ENCODE results near the gene ANGPTL8. TPM values are rescaled to one million over a fixed set of nuclear protein-coding genes. Genes with fewer than 3 reads are reported as not detected.

The ANGPTL8 gene
- total and polyA plus RNA-seq, 10 of the 15 experiments (the other 5 are each of a cell fraction or from before 2014, with no cell fraction given), result not detected

DNA sequence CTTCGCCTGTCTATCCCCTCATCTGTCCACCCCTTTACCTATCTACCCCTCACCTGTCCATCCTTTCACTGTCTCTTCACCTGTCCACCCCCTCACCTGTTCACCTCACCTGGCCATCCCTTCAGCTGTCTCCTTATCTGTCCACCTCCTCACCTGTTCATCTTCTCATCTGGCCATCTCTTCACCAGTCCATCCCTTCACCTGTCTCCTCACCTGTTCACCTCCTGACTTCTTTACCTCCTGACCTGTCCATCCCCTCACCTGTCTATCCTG is 28.8 kb upstream of the ANGPTL8 start:
- RAD21 ChIA-PET (ENCODE audit: unreplicated experiment), result no interaction called here
- no peaks in the 10 kb centered on the region; the same call in 2 of the 3 replicates for H3K9me3 ChIP-seq (replicated peaks; ENCODE audit: control insufficient read depth, insufficient read depth, low read length)
- H3K9ac ChIP-seq (ENCODE audit: control insufficient read depth, insufficient read depth, low read length), result no peak overlapping the region
- TF ChIP-seq CHD1 (IDR thresholded peaks at IDR 0.05; ENCODE audit: low read depth, low read length) (no peak), USF2 (IDR thresholded peaks at IDR 0.05; ENCODE audit: borderline replicate concordance, low read depth, low read length) (no peak), SMAD5 (IDR thresholded peaks at IDR 0.05; ENCODE audit: low read depth) (no peak), MTA2 (IDR thresholded peaks at IDR 0.05; ENCODE audit: low read depth) (no peak), PAX5 (IDR thresholded peaks at IDR 0.05; ENCODE audit: borderline replicate concordance, low read depth, low read length) (no peak), BACH1 (IDR thresholded peaks at IDR 0.05; ENCODE audit: borderline replicate concordance) (no peak), MEF2B (IDR thresholded peaks at IDR 0.05; ENCODE audit: partially characterized antibody, poor library complexity, severe bottlenecking) (no peak), FOXK2 (IDR thresholded peaks at IDR 0.05) (no peak), PML (IDR thresholded peaks at IDR 0.05; ENCODE audit: low read length) (no peak), EGR1 (IDR thresholded peaks at IDR 0.05; ENCODE audit: borderline replicate concordance in 1 of 2, low read depth in 2 of 2, low read length in 2 of 2) (no peak), BCL11A (IDR thresholded peaks at IDR 0.05; ENCODE audit: low read depth, low read length) (no peak), NFYB (IDR thresholded peaks at IDR 0.05; ENCODE audit: insufficient read depth, low read depth, low read length) (no peak), KDM1A (IDR thresholded peaks at IDR 0.05; ENCODE audit: borderline replicate concordance) (no peak), CREM (IDR thresholded peaks at IDR 0.05; ENCODE audit: low read depth) (no peak), ETV6 (conservative IDR thresholded peaks at IDR 0.05 in 1 of 2, IDR thresholded peaks at IDR 0.05 in 1 of 2; ENCODE audit: borderline replicate concordance in 1 of 2, low read depth in 1 of 2) (no peak), FOXM1 (IDR thresholded peaks at IDR 0.05; ENCODE audit: low read depth, low read length) (no peak), CBX3 (IDR thresholded peaks at IDR 0.05; ENCODE audit: borderline replicate concordance, low read depth) (no peak), SP1 (IDR thresholded peaks at IDR 0.05; ENCODE audit: low read depth, low read length) (no peak)
- TF ChIP-seq, protein P1, sequence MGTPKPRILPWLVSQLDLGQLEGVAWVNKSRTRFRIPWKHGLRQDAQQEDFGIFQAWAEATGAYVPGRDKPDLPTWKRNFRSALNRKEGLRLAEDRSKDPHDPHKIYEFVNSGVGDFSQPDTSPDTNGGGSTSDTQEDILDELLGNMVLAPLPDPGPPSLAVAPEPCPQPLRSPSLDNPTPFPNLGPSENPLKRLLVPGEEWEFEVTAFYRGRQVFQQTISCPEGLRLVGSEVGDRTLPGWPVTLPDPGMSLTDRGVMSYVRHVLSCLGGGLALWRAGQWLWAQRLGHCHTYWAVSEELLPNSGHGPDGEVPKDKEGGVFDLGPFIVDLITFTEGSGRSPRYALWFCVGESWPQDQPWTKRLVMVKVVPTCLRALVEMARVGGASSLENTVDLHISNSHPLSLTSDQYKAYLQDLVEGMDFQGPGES (IDR thresholded peaks at IDR 0.05), result no peak
- in situ Hi-C loops (cut with MboI), result no loop called here
- no peak overlapping the region for H2AFZ ChIP-seq (ENCODE audit: control insufficient read depth, low read depth, low read length)
- BruUV-seq (replicated peaks), result no TSS peak
- H3K79me2 ChIP-seq (ENCODE audit: control insufficient read depth, insufficient read depth, low read length), result no peaks in the 10 kb centered on the region
- POLR2A ChIA-PET, result no interaction called here
- no peaks in the 10 kb centered on the region for H3K27me3 ChIP-seq (replicated peaks in 1 of 2; ENCODE audit: control insufficient read depth in 2 of 2, insufficient read depth in 2 of 2, low read length in 1 of 2)
- peaks cover 3% of the 10 kb centered on the region for H3K4me1 ChIP-seq (ENCODE audit: control insufficient read depth, insufficient read depth, low read length)
- ATAC-seq (no peak), FAIRE-seq (no peak), DNase-seq (ENCODE audit: low read depth, low spot score) (no peak)
- no peaks in the 10 kb centered on the region for H4K20me1 ChIP-seq (ENCODE audit: control insufficient read depth, insufficient read depth)
- 56% methylated on average over 1 of the region's 1 CpG for WGBS (ENCODE audit: insufficient coverage, insufficient replicate concordance, low lambda C conversion rate, missing lambda C conversion rate)
- no peak overlapping the region for H3K4me2 ChIP-seq (ENCODE audit: control insufficient read depth, insufficient read depth)
- intact Hi-C loops (cut with micrococcal nuclease; ENCODE audit: unreplicated experiment), result no loop called here
- H3K4me3 ChIP-seq, result no peak overlapping the region
- CTCF ChIA-PET, result no interaction called here
- no peaks in the 10 kb centered on the region for H3K36me3 ChIP-seq (ENCODE audit: control insufficient read depth in 2 of 2, insufficient read depth in 2 of 2, low read length in 1 of 2)
- no peak overlapping the region for H3K27ac ChIP-seq (ENCODE audit: control insufficient read depth, insufficient read depth)
- SMC1A ChIA-PET (ENCODE audit: uncharacterized antibody, unreplicated experiment), result no interaction called here

Data from GM12878 (cell line).